Large intestine (tissue), 3 donors: Measurements from ENCODE around the gene POLR2I. TPM values are rescaled to one million over a fixed set of nuclear protein-coding genes. Genes with fewer than 3 reads are reported as not detected.
A peak's percentile ranks its signal among the peaks of the same experiment; 100 is the strongest.

Experiments
- DNase-seq, 2 donors: peaks; one replicate each; pipeline versions ENCODE4 v3.0.0 to v3.0.0-alpha.2; 2013
- H3K27ac ChIP-seq: one replicate; pipeline ENCODE4 v1.5.1; 2013; ENCODE audit warnings: low read length
- H3K27me3 ChIP-seq: 2 replicates; pipeline ENCODE4 v1.6.1; 2013; ENCODE audit warnings: low read length; ENCODE audit not compliant: control insufficient read depth, insufficient read depth
- H3K36me3 ChIP-seq: 2 replicates; pipeline ENCODE4 v1.6.1; 2013; ENCODE audit warnings: low read length; ENCODE audit not compliant: control insufficient read depth, insufficient read depth
- H3K4me1 ChIP-seq: one replicate; pipeline ENCODE4 v1.6.1; 2013; ENCODE audit warnings: low read length; ENCODE audit not compliant: control insufficient read depth, insufficient read depth
- H3K4me3 ChIP-seq: one replicate; pipeline ENCODE4 v1.5.1; 2013; ENCODE audit warnings: low read length
- H3K9me3 ChIP-seq: one replicate; pipeline ENCODE4 v1.6.1; 2013; ENCODE audit warnings: mild to moderate bottlenecking, low read depth, low read length, moderate library complexity; ENCODE audit not compliant: control insufficient read depth
- WGBS: methylation state at CpG from one replicate; pipeline ENCODE4 v1.1.5; 2013; ENCODE audit warnings: low lambda C conversion rate; ENCODE audit not compliant: insufficient coverage; 5-methylcytosine and 5-hydroxymethylcytosine counted together
- polyA plus RNA-seq: library from polyadenylated mRNA; unstranded; fragments of 120-200 nt; gene quantifications from one replicate; pipeline ENCODE4 v1.2.1, GENCODE V29; 2013

The POLR2I gene
- polyA plus RNA-seq, 1 donor, result 47.5 TPM

GRCh38 chr19:36113894-36114720 is 568 bp downstream of the POLR2I start:
- H3K27me3 ChIP-seq, result no peaks in the 10 kb centered on the region
- peak overlapping the region; percentile 95 for H3K27ac ChIP-seq
- peaks cover 13% of the 10 kb centered on the region for H3K4me1 ChIP-seq
- peak overlapping the region; percentile 91 for H3K4me3 ChIP-seq
- peak; percentile 23 to 64 for DNase-seq
- no peaks in the 10 kb centered on the region for H3K9me3 ChIP-seq
- H3K36me3 ChIP-seq, result peaks cover 28% of the 10 kb centered on the region
- WGBS, result no CpG with 5 or more reads among the region's 48 CpGs

GRCh38 chr19:36113425-36113824 is 1.2 kb downstream of the POLR2I start:
- H3K9me3 ChIP-seq, result no peaks in the 10 kb centered on the region
- WGBS, result no CpG with 5 or more reads among the region's 34 CpGs

GRCh38 chr19:36112678-36113077 is 2.0 kb downstream of the POLR2I start:
- H3K27ac ChIP-seq, result no peak overlapping the region
- no peaks in the 10 kb centered on the region for H3K9me3 ChIP-seq
- WGBS, result no CpG with 5 or more reads among the region's 10 CpGs
- H3K27me3 ChIP-seq, result no peaks in the 10 kb centered on the region
- peaks cover 13% of the 10 kb centered on the region for H3K4me1 ChIP-seq
- no peak overlapping the region for H3K4me3 ChIP-seq
- DNase-seq, result no peak
- peaks cover 18% of the 10 kb centered on the region for H3K36me3 ChIP-seq

More at GRCh38 chr19:36113425-36113824, 1.2 kb downstream of the POLR2I start:
- Histone ChIP-seq H3K27me3 (no peaks in the 10 kb centered on the region), H3K4me1 (peaks cover 13% of the 10 kb centered on the region), H3K27ac (no peak overlapping the region), H3K4me3 (peak overlapping the region; percentile 91), H3K36me3 (peaks cover 23% of the 10 kb centered on the region)
- DNase-seq, result no peak

DNA sequence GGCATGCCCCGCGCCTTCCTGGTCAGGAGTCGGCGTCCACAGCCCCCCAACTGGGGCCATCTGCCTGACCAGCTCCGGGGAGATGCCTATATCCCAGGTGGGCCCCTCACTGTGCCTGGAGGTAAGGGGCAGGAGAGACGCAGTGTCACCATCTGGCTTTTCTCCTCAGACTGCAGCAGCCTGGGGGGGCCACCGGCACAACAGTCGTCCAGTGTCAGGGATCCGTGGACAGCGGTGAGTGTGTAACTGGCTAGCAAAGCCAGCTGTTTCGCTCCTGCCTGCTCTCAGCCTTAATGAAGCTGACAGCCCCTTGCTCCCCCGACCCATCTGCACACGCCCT is 3.5 kb downstream of the POLR2I start:
- DNase-seq, result no peak
- Histone ChIP-seq H3K4me1 (peaks cover 11% of the 10 kb centered on the region), H3K36me3 (peaks cover 18% of the 10 kb centered on the region), H3K27me3 (no peaks in the 10 kb centered on the region), H3K4me3 (no peak overlapping the region), H3K9me3 (no peaks in the 10 kb centered on the region), H3K27ac (no peak overlapping the region)
- WGBS, result no CpG with 5 or more reads among the region's 13 CpGs

GRCh38 chr19:36110487-36111199 is 4.0 kb downstream of the POLR2I start, which contains the start of gene OVOL3:
TSS of gene OVOL3 (plus strand) at chr19:36111143. CDS start at chr19:36111203, 60 bp downstream.
- no peaks in the 10 kb centered on the region for H3K9me3 ChIP-seq
- no peak within 1 kb of the TSS for H3K4me3 ChIP-seq
- no peaks in the 10 kb centered on the region for H3K27me3 ChIP-seq
- no CpG with 5 or more reads among the region's 1 CpG for WGBS
- H3K4me1 ChIP-seq, result peaks cover 7% of the 10 kb centered on the region
- H3K27ac ChIP-seq, result no peak within 1 kb of the TSS
- H3K36me3 ChIP-seq, result peaks cover 18% of the 10 kb centered on the region
- DNase-seq, result no peak

- Histone ChIP-seq H3K36me3 (peaks cover 19% of the 10 kb centered on the region), H3K9me3 (no peaks in the 10 kb centered on the region), H3K4me3 (no peak overlapping the region), H3K4me1 (peaks cover 3% of the 10 kb centered on the region), H3K27ac (no peak overlapping the region), H3K27me3 (no peaks in the 10 kb centered on the region)
- no peak for DNase-seq
- WGBS, result no CpG with 5 or more reads among the region's 3 CpGs
These were observed 6.0 kb downstream of the POLR2I start for GRCh38 chr19:36108684-36109083.

- H3K4me1 ChIP-seq, result no peaks in the 10 kb centered on the region
- no peaks in the 10 kb centered on the region for H3K9me3 ChIP-seq
- H3K36me3 ChIP-seq, result peaks cover 10% of the 10 kb centered on the region
- WGBS, result no CpG with 5 or more reads among the region's 5 CpGs
- H3K27me3 ChIP-seq, result no peaks in the 10 kb centered on the region
- H3K4me3 ChIP-seq, result no peak overlapping the region
- DNase-seq, result no peak
- no peak overlapping the region for H3K27ac ChIP-seq
These were observed 7.7 kb downstream of the POLR2I start for GRCh38 chr19:36106991-36107390.

DNA sequence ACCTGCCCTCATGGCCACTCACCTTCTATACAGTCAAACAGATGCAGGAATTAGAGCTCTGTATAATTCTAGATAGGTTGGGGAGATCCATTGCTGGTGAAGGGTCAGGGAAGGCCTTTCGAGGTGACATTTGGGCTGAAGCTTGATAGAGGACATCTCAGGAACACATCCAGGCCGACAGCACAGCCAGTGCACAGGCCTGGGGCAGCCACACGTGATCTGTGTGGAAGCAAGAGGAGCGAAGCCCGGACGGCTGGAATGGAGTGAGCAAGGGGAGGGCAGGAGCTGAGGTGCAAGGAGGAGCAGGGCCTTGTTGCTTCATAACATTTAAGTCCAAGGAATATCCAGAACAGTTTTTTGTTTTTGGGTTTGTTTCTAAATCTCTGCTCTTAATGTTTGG is 8.2 kb downstream of the POLR2I start:
- WGBS, result no CpG with 5 or more reads among the region's 6 CpGs
- peaks cover 9% of the 10 kb centered on the region for H3K36me3 ChIP-seq

GRCh38 chr19:36103842-36104552 is 10.7 kb downstream of the POLR2I start:
- H3K9me3 ChIP-seq, result no peaks in the 10 kb centered on the region
- H3K4me1 ChIP-seq, result no peaks in the 10 kb centered on the region
- no peak for DNase-seq
- H3K27me3 ChIP-seq, result no peaks in the 10 kb centered on the region
- no peak overlapping the region for H3K4me3 ChIP-seq
- H3K36me3 ChIP-seq, result peaks cover 6% of the 10 kb centered on the region
- WGBS, result no CpG with 5 or more reads among the region's 12 CpGs
- H3K27ac ChIP-seq, result no peak overlapping the region

More for the DNA sequence above, 8.2 kb downstream of the POLR2I start:
- Histone ChIP-seq H3K4me1 (no peaks in the 10 kb centered on the region), H3K27ac (no peak overlapping the region), H3K27me3 (no peaks in the 10 kb centered on the region), H3K4me3 (no peak overlapping the region), H3K9me3 (no peaks in the 10 kb centered on the region)
- no peak for DNase-seq

DNA sequence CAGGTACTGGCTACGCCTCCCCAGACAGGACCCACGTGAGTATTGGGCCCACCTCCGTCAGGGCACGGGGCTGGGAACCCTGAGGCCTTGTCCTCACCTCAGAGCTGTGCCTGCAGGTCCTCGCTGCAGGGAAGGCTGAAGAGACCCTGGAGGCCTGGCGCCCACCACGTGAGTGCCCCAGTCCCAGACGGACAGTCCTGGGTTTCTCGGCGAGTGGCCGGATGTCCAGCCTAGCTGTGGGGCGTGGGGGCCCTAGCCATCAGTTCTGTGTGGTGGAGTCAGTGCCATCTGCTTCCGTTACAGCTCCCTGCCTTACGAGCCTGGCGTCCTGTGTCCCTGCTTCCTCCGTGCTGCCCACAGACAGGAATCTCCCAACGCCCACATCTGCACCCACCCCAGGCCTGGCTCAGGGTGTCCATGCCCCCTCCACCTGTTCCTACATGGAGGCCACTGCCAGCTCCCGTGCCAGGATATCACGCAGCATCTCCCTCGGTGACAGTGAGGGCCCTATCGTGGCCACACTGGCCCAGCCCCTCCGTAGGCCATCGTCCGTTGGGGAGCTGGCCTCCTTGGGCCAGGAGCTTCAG is 11.5 kb downstream of the POLR2I start:
- H3K4me3 ChIP-seq, result no peak overlapping the region
- no peak for DNase-seq
- H3K27me3 ChIP-seq, result no peaks in the 10 kb centered on the region
- H3K9me3 ChIP-seq, result no peaks in the 10 kb centered on the region
- H3K4me1 ChIP-seq, result no peaks in the 10 kb centered on the region
- peaks cover 6% of the 10 kb centered on the region for H3K36me3 ChIP-seq
- no CpG with 5 or more reads among the region's 24 CpGs for WGBS
- H3K27ac ChIP-seq, result no peak overlapping the region
